ENCODE measurements around the gene ENKD1.

ENKD1 gene

GRCh38 chr16:67708368-67708771 is 41.8 kb upstream of the ENKD1 start:
- no peak for TF ChIP-seq CTCF (IDR thresholded peaks at IDR 0.05; ENCODE audit: control insufficient read depth, extremely low read depth, insufficient read depth)
- H3K4me3 ChIP-seq (ENCODE audit: low read depth, low read length), result no peak overlapping the region
- DNase-seq (ENCODE audit: low read depth), result no peak

- DNase-seq (ENCODE audit: low read depth), result no peak
- no peak overlapping the region for H3K4me3 ChIP-seq (ENCODE audit: low read depth, low read length)
- TF ChIP-seq CTCF (IDR thresholded peaks at IDR 0.05; ENCODE audit: control insufficient read depth, extremely low read depth, insufficient read depth), result no peak
These were observed 41.2 kb upstream of the ENKD1 start for GRCh38 chr16:67707790-67708189.

GRCh38 chr16:67707210-67707609 is 40.7 kb upstream of the ENKD1 start:
- TF ChIP-seq CTCF (IDR thresholded peaks at IDR 0.05; ENCODE audit: control insufficient read depth, extremely low read depth, insufficient read depth), result no peak
- H3K4me3 ChIP-seq (ENCODE audit: low read depth, low read length), result no peak overlapping the region
- DNase-seq (ENCODE audit: low read depth), result no peak

- no peak for TF ChIP-seq CTCF (IDR thresholded peaks at IDR 0.05; ENCODE audit: control insufficient read depth, extremely low read depth, insufficient read depth)
- no peak for DNase-seq (ENCODE audit: low read depth)
These were observed 37.6 kb upstream of the ENKD1 start for GRCh38 chr16:67704110-67704509.

GRCh38 chr16:67703626-67704025 is 37.1 kb upstream of the ENKD1 start:
- H3K4me3 ChIP-seq (ENCODE audit: low read depth, low read length), result no peak overlapping the region
- no peak for TF ChIP-seq CTCF (IDR thresholded peaks at IDR 0.05; ENCODE audit: control insufficient read depth, extremely low read depth, insufficient read depth)
- no peak for DNase-seq (ENCODE audit: low read depth)

More at GRCh38 chr16:67704110-67704509, 37.6 kb upstream of the ENKD1 start:
- no peak overlapping the region for H3K4me3 ChIP-seq (ENCODE audit: low read depth, low read length)

- TF ChIP-seq CTCF (IDR thresholded peaks at IDR 0.05; ENCODE audit: control insufficient read depth, extremely low read depth, insufficient read depth), result no peak
- H3K4me3 ChIP-seq (ENCODE audit: low read depth, low read length), result no peak overlapping the region
- no peak for DNase-seq (ENCODE audit: low read depth)
These were observed 35.6 kb upstream of the ENKD1 start for GRCh38 chr16:67702130-67702529.

- TF ChIP-seq CTCF (IDR thresholded peaks at IDR 0.05; ENCODE audit: control insufficient read depth, extremely low read depth, insufficient read depth), result no peak
- H3K4me3 ChIP-seq (ENCODE audit: low read depth, low read length), result no peak overlapping the region
These were observed 34.9 kb upstream of the ENKD1 start for GRCh38 chr16:67701420-67701819.

More at GRCh38 chr16:67701420-67701819, 34.9 kb upstream of the ENKD1 start:
- no peak for DNase-seq (ENCODE audit: low read depth)
